Measurements from ENCODE around the gene SMURF2. TPM values are rescaled to one million over a fixed set of nuclear protein-coding genes. Genes with fewer than 3 reads are reported as not detected.

Gene SMURF2
- total RNA-seq, 1 donor from 2014 or later, result 45.6 TPM

DNA sequence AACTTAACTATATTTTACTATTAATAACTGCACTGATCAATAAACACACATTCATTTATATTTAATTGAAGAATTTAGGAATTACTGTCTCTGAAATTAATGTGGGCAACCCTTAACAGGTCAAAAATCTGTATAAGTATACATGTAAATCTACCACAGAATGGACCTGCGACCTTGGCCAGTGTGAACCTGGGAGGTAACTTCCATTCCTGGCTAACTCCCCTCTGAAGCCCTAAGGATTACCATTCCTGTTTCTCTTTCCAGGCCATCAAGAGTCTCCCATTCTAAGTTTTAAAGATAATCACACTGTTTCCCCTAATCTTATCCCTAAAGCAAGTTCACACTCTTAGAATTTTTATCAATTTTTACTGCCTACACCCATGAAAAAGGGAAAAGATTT is 58.1 kb downstream of the SMURF2 start:
- Histone ChIP-seq H3K27me3 (ENCODE audit: control insufficient read depth, insufficient read depth, low read length) (no peaks in the 10 kb centered on the region), H3K36me3 (ENCODE audit: control insufficient read depth, insufficient read depth, low read length) (no peaks in the 10 kb centered on the region), H3K4me3 (ENCODE audit: low read depth, low read length) (no peak overlapping the region)
- TF ChIP-seq, protein P1, sequence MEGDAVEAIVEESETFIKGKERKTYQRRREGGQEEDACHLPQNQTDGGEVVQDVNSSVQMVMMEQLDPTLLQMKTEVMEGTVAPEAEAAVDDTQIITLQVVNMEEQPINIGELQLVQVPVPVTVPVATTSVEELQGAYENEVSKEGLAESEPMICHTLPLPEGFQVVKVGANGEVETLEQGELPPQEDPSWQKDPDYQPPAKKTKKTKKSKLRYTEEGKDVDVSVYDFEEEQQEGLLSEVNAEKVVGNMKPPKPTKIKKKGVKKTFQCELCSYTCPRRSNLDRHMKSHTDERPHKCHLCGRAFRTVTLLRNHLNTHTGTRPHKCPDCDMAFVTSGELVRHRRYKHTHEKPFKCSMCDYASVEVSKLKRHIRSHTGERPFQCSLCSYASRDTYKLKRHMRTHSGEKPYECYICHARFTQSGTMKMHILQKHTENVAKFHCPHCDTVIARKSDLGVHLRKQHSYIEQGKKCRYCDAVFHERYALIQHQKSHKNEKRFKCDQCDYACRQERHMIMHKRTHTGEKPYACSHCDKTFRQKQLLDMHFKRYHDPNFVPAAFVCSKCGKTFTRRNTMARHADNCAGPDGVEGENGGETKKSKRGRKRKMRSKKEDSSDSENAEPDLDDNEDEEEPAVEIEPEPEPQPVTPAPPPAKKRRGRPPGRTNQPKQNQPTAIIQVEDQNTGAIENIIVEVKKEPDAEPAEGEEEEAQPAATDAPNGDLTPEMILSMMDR (IDR thresholded peaks at IDR 0.05; ENCODE audit: insufficient read depth, low read length, poor library complexity, severe bottlenecking), result no peak
- DNase-seq (ENCODE audit: low read depth), result no peak

DNA sequence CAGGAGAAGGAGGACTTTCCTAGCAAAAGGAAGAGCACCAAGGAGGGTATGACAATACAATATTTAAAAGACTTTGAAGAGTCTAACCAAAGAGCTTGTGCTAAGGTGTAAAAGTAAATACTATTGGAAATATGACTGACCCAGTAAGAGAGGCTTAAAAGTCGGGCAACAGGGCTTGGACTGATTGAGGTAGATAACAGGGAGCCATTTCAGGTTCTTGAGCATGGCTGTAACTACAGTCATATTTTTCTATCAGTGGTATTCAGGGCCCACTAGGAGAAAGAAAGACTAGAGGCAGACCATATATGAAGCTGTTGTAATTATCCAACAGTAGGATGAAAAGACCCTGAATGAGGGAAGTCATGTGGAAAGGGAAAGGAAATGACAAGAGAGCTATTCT is 62.3 kb downstream of the SMURF2 start:
- TF ChIP-seq, protein P1 (IDR thresholded peaks at IDR 0.05; ENCODE audit: insufficient read depth, low read length, poor library complexity, severe bottlenecking), result no peak
- Histone ChIP-seq H3K4me3 (ENCODE audit: low read depth, low read length) (no peak overlapping the region), H3K27me3 (ENCODE audit: control insufficient read depth, insufficient read depth, low read length) (no peaks in the 10 kb centered on the region), H3K36me3 (ENCODE audit: control insufficient read depth, insufficient read depth, low read length) (no peaks in the 10 kb centered on the region)
- DNase-seq (ENCODE audit: low read depth), result no peak

DNA sequence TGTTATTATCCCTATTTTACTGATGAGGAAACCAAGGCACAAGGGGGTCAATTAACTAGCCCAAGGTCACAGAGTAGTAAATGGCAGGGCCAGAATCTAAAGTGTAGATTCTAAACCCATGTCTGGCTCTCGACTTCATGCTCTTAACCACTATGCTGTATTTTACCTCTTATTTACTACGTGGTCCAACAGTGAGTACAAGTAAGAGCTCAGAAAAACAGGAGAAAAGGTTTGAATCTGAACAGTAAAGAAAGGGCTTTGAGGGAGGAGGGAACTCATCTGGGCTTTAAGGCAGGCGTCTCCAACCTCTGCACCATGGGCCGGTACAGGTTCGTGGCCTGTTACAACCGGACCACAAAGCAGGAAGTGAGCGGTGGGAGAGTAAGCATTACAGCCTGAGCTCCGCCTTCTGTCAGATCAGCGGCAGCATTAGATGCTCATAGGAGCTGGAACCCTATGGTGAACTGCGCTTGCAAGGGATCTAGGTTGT is 62.9 kb downstream of the SMURF2 start:
- TF ChIP-seq, protein P1 (IDR thresholded peaks at IDR 0.05; ENCODE audit: insufficient read depth, low read length, poor library complexity, severe bottlenecking), result no peak
- DNase-seq (ENCODE audit: low read depth), result no peak
- Histone ChIP-seq H3K27me3 (ENCODE audit: control insufficient read depth, insufficient read depth, low read length) (no peaks in the 10 kb centered on the region), H3K4me3 (ENCODE audit: low read depth, low read length) (no peak overlapping the region), H3K36me3 (ENCODE audit: control insufficient read depth, insufficient read depth, low read length) (no peaks in the 10 kb centered on the region)

DNA sequence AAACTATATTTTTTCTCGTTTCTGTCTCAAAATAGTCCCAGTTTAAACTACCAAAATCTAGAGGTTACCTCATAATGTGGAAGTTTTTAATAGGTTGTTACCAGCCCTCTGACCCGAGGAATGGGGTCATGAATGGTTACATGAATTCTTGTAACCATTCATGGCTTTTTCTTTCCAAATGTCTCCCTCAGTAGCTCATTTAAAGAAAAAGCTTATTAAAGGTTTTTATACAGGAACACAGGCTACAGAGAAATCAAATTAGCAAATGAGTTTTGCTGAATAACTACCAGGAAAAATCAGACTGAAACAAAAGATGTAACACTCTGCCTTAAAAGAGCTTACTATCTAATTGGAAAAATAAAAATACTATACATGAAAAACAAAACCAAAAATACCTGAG is 63.4 kb downstream of the SMURF2 start:
- no peaks in the 10 kb centered on the region for H3K36me3 ChIP-seq (ENCODE audit: control insufficient read depth, insufficient read depth, low read length)
- DNase-seq (ENCODE audit: low read depth), result no peak
- no peaks in the 10 kb centered on the region for H3K27me3 ChIP-seq (ENCODE audit: control insufficient read depth, insufficient read depth, low read length)
- TF ChIP-seq, protein P1 (IDR thresholded peaks at IDR 0.05; ENCODE audit: insufficient read depth, low read length, poor library complexity, severe bottlenecking), result no peak
- no peak overlapping the region for H3K4me3 ChIP-seq (ENCODE audit: low read depth, low read length)

DNA sequence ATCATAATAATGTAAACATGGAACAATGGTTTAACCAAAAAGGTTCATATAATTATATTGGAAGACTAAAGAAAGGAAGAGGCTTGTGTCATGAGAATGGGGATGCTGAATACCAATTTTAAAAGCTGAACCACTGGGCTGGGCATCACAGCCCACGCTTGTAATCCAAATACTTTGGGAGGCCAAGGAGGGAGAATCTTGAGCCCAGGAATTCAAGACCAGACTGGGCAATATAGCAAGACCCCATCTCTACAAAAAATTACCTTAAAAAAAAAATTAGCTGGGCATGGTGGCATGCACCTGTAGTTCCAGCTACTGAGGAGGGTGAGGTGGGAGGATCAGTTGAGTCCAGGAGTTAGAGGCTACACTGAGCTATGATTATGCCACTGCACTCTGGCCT is 65.1 kb downstream of the SMURF2 start:
- DNase-seq (ENCODE audit: low read depth), result no peak
- Histone ChIP-seq H3K27me3 (ENCODE audit: control insufficient read depth, insufficient read depth, low read length) (no peaks in the 10 kb centered on the region), H3K4me3 (ENCODE audit: low read depth, low read length) (no peak overlapping the region), H3K36me3 (ENCODE audit: control insufficient read depth, insufficient read depth, low read length) (no peaks in the 10 kb centered on the region)
- TF ChIP-seq, protein P1 (IDR thresholded peaks at IDR 0.05; ENCODE audit: insufficient read depth, low read length, poor library complexity, severe bottlenecking), result no peak

DNA sequence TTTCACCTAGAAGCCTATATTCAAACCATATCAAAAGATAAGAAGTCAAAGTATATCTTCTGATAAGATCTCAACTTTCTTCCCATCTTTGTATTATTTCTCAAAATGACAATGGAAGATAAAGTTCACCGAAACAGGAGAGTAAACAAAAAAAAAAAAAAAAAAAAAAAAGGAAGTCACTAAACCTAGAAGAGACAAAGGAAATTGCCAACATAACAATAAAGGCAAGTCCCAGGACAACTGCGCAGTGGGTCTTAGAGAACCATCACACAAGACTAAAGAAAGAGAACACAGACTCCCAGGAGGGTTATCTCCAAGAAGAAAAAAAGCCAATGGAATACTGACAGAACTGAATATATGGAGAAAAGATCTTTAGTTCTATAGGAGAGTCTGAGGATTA is 65.7 kb downstream of the SMURF2 start:
- TF ChIP-seq, protein P1 (IDR thresholded peaks at IDR 0.05; ENCODE audit: insufficient read depth, low read length, poor library complexity, severe bottlenecking), result no peak
- Histone ChIP-seq H3K4me3 (ENCODE audit: low read depth, low read length) (no peak overlapping the region), H3K27me3 (ENCODE audit: control insufficient read depth, insufficient read depth, low read length) (no peaks in the 10 kb centered on the region), H3K36me3 (ENCODE audit: control insufficient read depth, insufficient read depth, low read length) (no peaks in the 10 kb centered on the region)
- no peak for DNase-seq (ENCODE audit: low read depth)

Data from kidney epithelial cell (primary cell).